ENCODE measurements around the gene UBXN6. TPM values are rescaled to one million over a fixed set of nuclear protein-coding genes. Genes with fewer than 3 reads are reported as not detected.

Gene UBXN6
- total RNA-seq, 1 experiment from 2014 or later, result 34.1 TPM

- Mint-ChIP-seq H3K4me1 (peaks cover 0 to 2% of the 10 kb centered on the region in 2 experiments; a peak in 2 of 4 replicates), H3K27me3 (ENCODE audit: low read depth) (no peaks in the 10 kb centered on the region), H3K27ac (no peak overlapping the region), H3K36me3 (ENCODE audit: insufficient read depth in 1 of 3, low read depth in 3 of 3) (peaks cover 79 to 99% (median 97%) of the 10 kb centered on the region in 3 experiments), H3K9me3 (no peaks in the 10 kb centered on the region), H3K4me3 (no peak overlapping the region)
- H2AFZ ChIP-seq (ENCODE audit: low read length), result no peak overlapping the region
- H3K4me1 ChIP-seq (ENCODE audit: insufficient read depth, low read length), result no peaks in the 10 kb centered on the region
- no peak overlapping the region for H2BK120ac ChIP-seq (ENCODE audit: low read depth, low read length, poor library complexity, severe bottlenecking)
- no peaks in the 10 kb centered on the region for H4K20me1 ChIP-seq (ENCODE audit: control insufficient read depth, insufficient read depth, insufficient read length)
- no peak overlapping the region for H3K4me2 ChIP-seq (ENCODE audit: insufficient read depth, insufficient read length, low read length)
- H3K4ac ChIP-seq (ENCODE audit: low read depth, low read length), result no peak overlapping the region
- no peaks in the 10 kb centered on the region for H3K27me3 ChIP-seq (ENCODE audit: insufficient read depth, low read length)
- peaks cover 7% of the 10 kb centered on the region for H3K79me1 ChIP-seq (ENCODE audit: insufficient read depth, low read depth, low read length, poor library complexity, severe bottlenecking)
- H2AK5ac ChIP-seq (ENCODE audit: insufficient read length, low read length), result no peak overlapping the region
- H3K23ac ChIP-seq (ENCODE audit: insufficient read length, low read depth, low read length), result no peak overlapping the region
- no peak overlapping the region for H2BK5ac ChIP-seq (ENCODE audit: insufficient read length, low read length)
- no peak overlapping the region for H3K18ac ChIP-seq (ENCODE audit: insufficient read length, low read depth, low read length)
- no peak overlapping the region for H2BK20ac ChIP-seq (ENCODE audit: low read depth, low read length, poor library complexity, severe bottlenecking)
- WGBS (ENCODE audit: extremely low coverage, insufficient read length, low lambda C conversion rate), result no CpG with 5 or more reads among the region's 28 CpGs
- H3K23me2 ChIP-seq (ENCODE audit: insufficient read length, low read depth, low read length, poor library complexity, severe bottlenecking), result no peaks in the 10 kb centered on the region
- H3K56ac ChIP-seq (ENCODE audit: insufficient read length, low read depth, low read length), result no peak overlapping the region
- TF ChIP-seq CTCF (conservative IDR thresholded peaks at IDR 0.05), result no peak
- peaks cover 3% of the 10 kb centered on the region; the same call in 1 of the 2 replicates for H3K79me2 ChIP-seq (ENCODE audit: insufficient read depth, low read length)
- H3K27ac ChIP-seq (ENCODE audit: insufficient read length, low read depth, low read length), result no peak overlapping the region
- no peak overlapping the region for H4K91ac ChIP-seq (ENCODE audit: insufficient read length, low read depth, low read length)
- no peak overlapping the region for H3T11ph ChIP-seq (ENCODE audit: low read length)
- H3K14ac ChIP-seq (ENCODE audit: insufficient read depth, low read length), result no peak overlapping the region
- no peak overlapping the region for H4K8ac ChIP-seq (replicated peaks; ENCODE audit: insufficient read length, low read depth, low read length)
- H3K9me3 ChIP-seq (ENCODE audit: control insufficient read depth, low read depth, low read length), result no peaks in the 10 kb centered on the region
- H2BK15ac ChIP-seq (ENCODE audit: low read depth, low read length), result no peak overlapping the region
- no peak overlapping the region for H2BK12ac ChIP-seq (ENCODE audit: insufficient read length, low read depth, low read length)
- H3K9ac ChIP-seq (ENCODE audit: extremely low read depth, insufficient read length, low read length), result no peak overlapping the region
- DNase-seq, result no peak
- H4K5ac ChIP-seq (ENCODE audit: insufficient read length, low read depth, low read length), result no peak overlapping the region
Observed at GRCh38 chr19:4432918-4433506, 24.6 kb downstream of the UBXN6 start.

All from H9 (cell line).